Gastrocnemius medialis (tissue), 4 donors: ENCODE measurements around the gene TUBA3D. TPM values are rescaled to one million over a fixed set of nuclear protein-coding genes. Genes with fewer than 3 reads are reported as not detected.
"Not testable (repeated sequence)": the region's sequence is repeated elsewhere in the genome, so short reads cannot be mapped to it uniquely, and the experiment has no call there.

Experiments used
- ATAC-seq, 2 donors: fragments of 150-250 bp; one replicate each; pipeline ENCODE4 v1.9.1; 2016
- DNase-seq, 2 donors: peaks; one replicate each; pipeline ENCODE4 v3.0.0-alpha.2; 2019
- H3K27ac ChIP-seq, 4 donors: fragments of 200-600 bp; sonication (generic); 1 replicate in 1 of 4; 2 replicates in 3 of 4; pipeline ENCODE4 v1.5.1; 2016 to 2018; ENCODE audit warnings: mild to moderate bottlenecking in 2 of 4, moderate library complexity in 1 of 4
- H3K27me3 ChIP-seq, 3 donors: fragments of 200-600 bp; sonication (generic) in 2 of 3; 1 replicate in 1 of 3; 2 replicates in 2 of 3; pipeline versions ENCODE4 v1.5.1 to v1.6.0; 2016 to 2019; ENCODE audit warnings: mild to moderate bottlenecking in 1 of 3, moderate library complexity in 1 of 3
- H3K36me3 ChIP-seq, 2 donors: fragments of 200-600 bp; sonication (generic) in 1 of 2; one replicate each; pipeline ENCODE4 v1.5.1; 2017 to 2018
- H3K4me1 ChIP-seq, 2 donors: fragments of 200-600 bp; sonication (generic) in 1 of 2; one replicate each; pipeline ENCODE4 v1.5.1; 2016 to 2017; ENCODE audit warnings: mild to moderate bottlenecking in 2 of 2
- H3K4me3 ChIP-seq, 4 donors: fragments of 200-600 bp; sonication (generic) in 3 of 4; 1 replicate in 1 of 4; 2 replicates in 3 of 4; pipeline ENCODE4 v1.5.1; 2016 to 2019; ENCODE audit warnings: mild to moderate bottlenecking in 2 of 4
- H3K9me3 ChIP-seq, 3 donors: fragments of 200-600 bp; sonication (generic) in 2 of 3; 1 replicate in 1 of 3; 2 replicates in 2 of 3; pipeline ENCODE4 v1.5.1; 2016 to 2019
- POLR2A ChIP-seq, 2 donors: fragments of 450-650 bp; IDR thresholded peaks; one replicate each; pipeline ENCODE4 v1.6.1; 2017; ENCODE audit warnings: antibody characterized with exemption in 2 of 2, mild to moderate bottlenecking in 2 of 2, moderate library complexity in 2 of 2
- in situ Hi-C, 4 donors: fragments of 200-750 bp; cut with MboI; loops; one replicate each; pipeline versions ENCODE4 v1.15.0 to v1.8.0; 2017; ENCODE audit warnings: low sequenced_read_pairs in 4 of 4
- intact Hi-C: fragments of 100-400 bp; cut with DNase I; formaldehyde crosslinking; loops from one replicate; pipeline ENCODE4 v1.15.1; 2023; ENCODE audit warnings: low total_unique reads
- total RNA-seq, 4 donors: library from RNA; depleted of rRNA; stranded (reverse); fragments of >200 nt; gene quantifications; one replicate each; pipeline versions ENCODE4 v1.1.0 to v1.2.3, GENCODE V29; 2016
- TF ChIP-seq, protein P1 (sequence below), 5 experiments: fragments of 450-650 bp in 3 of 5; fragments of 200-600 bp in 2 of 5; sonication (generic) in 2 of 5; IDR thresholded peaks in 4 of 5; conservative IDR thresholded peaks in 1 of 5; 1 replicate in 4 of 5; 2 replicates in 1 of 5; pipeline ENCODE4 v1.5.1; 2016 to 2019; ENCODE audit warnings: antibody characterized with exemption in 5 of 5, mild to moderate bottlenecking in 3 of 5, moderate library complexity in 3 of 5

TUBA3D gene
- total RNA-seq, 4 donors from 2014 or later, result 1.4 TPM; not detected in 3

DNA sequence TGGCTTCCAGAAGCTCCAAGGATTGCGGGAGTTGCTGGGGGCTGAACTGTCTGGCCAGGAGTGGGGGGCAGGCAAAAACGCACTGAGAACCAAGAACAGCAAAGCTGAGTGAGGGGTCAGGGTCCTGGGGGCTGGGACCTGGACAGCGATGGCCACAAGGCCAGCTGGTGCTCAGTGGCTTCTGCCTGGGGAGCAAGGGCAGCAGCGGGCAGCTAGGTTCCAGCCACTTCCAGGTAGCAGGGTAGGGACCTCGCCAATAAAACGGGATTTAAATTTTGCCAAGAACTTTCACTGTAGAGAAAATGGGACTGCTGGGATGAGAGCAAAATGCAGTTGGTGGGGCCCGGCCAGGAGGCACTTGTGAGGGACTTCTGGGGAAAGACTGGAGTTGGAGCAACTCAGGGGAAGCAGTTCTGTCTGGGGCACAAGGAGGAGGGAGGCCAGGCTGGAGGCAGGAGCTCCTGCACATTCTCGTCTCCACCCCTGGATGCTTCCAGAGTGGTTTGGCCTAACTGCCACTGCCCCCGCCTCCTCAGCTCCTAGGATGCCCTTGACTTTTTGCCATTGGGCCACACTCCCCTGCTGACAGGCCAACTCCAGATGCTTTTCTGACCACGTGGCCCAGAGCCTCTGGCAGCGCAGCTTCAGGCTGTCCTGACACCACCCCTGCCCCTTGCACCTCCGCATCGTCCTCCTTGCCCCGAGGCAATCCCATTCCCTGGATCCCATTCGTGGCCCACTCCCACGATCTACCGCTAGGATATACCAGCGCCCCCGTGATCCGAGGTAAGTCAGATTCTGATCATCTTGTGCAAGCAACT lies 46.3 kb downstream of the TUBA3D start:
- Histone ChIP-seq H3K9me3 (no peaks in the 10 kb centered on the region), H3K27ac (no peak overlapping the region), H3K4me1 (no peaks in the 10 kb centered on the region), H3K36me3 (peaks cover 0 to 13% of the 10 kb centered on the region in 2 donors), H3K4me3 (no peak overlapping the region), H3K27me3 (peaks cover 0 to under 1% (median 0%) of the 10 kb centered on the region in 3 donors)
- TF ChIP-seq, protein P1, sequence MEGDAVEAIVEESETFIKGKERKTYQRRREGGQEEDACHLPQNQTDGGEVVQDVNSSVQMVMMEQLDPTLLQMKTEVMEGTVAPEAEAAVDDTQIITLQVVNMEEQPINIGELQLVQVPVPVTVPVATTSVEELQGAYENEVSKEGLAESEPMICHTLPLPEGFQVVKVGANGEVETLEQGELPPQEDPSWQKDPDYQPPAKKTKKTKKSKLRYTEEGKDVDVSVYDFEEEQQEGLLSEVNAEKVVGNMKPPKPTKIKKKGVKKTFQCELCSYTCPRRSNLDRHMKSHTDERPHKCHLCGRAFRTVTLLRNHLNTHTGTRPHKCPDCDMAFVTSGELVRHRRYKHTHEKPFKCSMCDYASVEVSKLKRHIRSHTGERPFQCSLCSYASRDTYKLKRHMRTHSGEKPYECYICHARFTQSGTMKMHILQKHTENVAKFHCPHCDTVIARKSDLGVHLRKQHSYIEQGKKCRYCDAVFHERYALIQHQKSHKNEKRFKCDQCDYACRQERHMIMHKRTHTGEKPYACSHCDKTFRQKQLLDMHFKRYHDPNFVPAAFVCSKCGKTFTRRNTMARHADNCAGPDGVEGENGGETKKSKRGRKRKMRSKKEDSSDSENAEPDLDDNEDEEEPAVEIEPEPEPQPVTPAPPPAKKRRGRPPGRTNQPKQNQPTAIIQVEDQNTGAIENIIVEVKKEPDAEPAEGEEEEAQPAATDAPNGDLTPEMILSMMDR (IDR thresholded peaks at IDR 0.05 in 4 of 5, conservative IDR thresholded peaks at IDR 0.05 in 1 of 5), result no peak
- no peak for TF ChIP-seq POLR2A (IDR thresholded peaks at IDR 0.05)
- intact Hi-C loops, result no loop called here
- in situ Hi-C loops, result no loop called here
- DNase-seq (no peak), ATAC-seq (peak; percentile 30 to 39)

DNA sequence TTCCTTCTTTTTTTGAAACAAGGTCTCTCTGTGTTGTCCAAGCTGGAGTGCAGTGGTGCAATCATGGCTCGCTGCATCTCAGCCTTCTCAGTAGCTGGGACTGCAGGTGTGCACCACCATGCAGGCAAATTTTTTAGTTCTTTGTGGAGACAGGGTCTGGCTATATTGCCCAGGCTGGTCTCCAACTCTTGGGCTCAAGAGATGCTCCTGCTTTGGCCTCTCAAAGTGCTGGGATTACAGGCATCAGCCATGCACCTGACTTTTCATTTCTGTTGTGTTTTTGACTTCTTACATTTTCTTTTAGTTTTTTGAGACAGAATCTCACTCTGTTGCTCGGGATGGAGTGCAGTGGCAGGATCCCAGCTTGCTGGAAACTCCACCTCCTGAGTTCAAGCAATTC lies 49.3 kb downstream of the TUBA3D start:
- in situ Hi-C loops, DNase-seq, intact Hi-C loops, H3K36me3 ChIP-seq, H3K9me3 ChIP-seq, ATAC-seq, H3K4me1 ChIP-seq, H3K27me3 ChIP-seq, H3K27ac ChIP-seq, H3K4me3 ChIP-seq: not testable (repeated sequence)

DNA sequence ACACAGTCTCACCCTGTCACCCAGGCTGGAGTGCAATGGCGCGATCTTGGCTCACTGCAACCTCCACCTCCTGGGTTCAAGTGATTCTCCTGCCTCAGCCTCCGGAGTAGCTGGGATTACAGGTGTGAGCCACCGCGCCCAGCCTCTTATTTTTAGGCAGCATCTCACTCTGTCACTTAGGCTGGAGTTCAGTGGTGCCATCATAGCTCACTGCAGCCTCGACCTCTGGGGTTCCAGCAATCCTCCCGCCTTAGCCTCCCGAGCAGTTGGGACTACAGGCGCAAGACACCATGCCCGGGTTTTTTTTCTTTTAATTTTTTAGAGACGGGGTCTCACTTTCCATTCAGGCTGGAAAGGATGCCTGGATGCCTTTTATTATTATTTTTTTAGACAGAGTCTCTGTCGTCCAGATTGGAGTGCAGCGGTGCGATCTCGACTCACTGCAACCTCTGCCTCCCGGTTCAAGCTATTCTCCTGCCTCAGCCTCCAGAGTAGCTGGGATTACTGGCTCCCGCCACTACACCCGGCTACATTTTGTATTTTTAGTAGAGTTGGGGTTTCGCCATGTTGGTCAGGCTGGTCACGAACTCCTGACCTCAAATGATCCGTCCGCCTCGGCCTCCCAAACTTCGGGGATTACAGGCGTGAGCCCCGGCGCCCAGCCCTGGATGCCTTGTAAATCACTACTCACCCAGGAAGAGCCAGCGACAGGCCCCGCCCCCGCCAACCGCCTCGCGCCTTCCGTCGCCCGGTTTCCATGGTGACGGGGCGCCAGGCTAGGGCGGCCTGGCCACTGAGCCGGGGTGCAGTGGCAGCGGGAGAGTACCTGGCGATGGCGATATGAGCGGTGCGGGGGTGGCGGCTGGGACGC lies 51.4 kb downstream of the TUBA3D start, which contains the start of gene CCDC74A:
Gene CCDC74A, plus strand, starts transcription at position 758 of the 871 bp plus-strand sequence. Its CDS starts 83 bp downstream, at position 841.
- ATAC-seq, result peak; percentile 55 to 66
- H3K9me3 ChIP-seq, intact Hi-C loops: not testable (repeated sequence)

DNA sequence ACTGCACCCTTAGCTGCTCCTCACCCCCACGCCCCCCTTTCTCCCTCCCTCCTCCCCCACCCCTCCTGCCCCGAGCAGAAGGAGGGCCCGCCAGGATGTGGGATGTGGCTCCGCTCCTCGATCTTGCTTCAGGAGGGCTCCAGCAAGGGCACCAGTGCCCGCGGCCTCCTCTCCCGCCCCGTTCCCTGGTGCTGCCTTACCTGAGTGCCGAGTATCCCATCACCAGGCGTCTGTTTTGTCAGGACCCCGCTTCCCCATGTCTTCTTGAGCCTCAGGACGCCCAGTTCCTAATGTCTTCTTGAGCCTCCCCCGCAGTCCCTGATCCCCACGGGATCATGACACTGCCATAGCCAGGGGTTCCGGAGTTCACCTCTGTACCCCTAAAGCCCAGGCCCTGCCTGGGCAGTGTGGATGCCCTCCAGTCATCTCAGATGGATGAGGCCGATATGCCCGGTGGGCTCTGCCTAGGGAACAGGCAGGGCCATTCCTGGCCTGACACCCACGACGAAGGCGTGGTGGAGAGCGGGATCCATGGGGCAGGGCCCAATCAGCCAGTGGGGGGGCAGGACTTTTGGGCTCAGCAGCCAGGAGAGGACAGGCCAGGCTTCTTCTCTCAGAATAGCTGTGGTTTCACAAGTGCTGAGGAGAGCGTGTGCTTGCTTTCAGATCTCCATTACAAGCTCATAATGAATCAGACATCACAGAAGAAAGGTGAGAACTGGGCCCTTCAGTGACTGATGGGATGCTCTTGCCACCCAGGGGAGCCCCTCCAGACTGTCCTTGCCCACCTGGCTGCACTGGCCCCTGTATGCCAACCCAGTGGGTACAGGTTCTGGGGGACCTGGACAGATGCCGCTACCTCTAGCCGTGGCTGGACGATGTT lies 53.3 kb downstream of the TUBA3D start:
- H3K4me1 ChIP-seq, H3K9me3 ChIP-seq, H3K27me3 ChIP-seq, DNase-seq, in situ Hi-C loops, ATAC-seq, H3K36me3 ChIP-seq, intact Hi-C loops, H3K27ac ChIP-seq: not testable (repeated sequence)
- peak overlapping the region in 1 of 4 donors; percentile 34 for H3K4me3 ChIP-seq

More for the DNA sequence above, 51.4 kb downstream of the TUBA3D start, which contains the start of gene CCDC74A:
- DNase-seq, result peak in 1 of 2 donors; percentile 38
- H3K36me3 ChIP-seq, in situ Hi-C loops, H3K27ac ChIP-seq, H3K27me3 ChIP-seq, H3K4me1 ChIP-seq: not testable (repeated sequence)
- peak within 1 kb of the TSS; percentile 28 to 41 (median 36) for H3K4me3 ChIP-seq

DNA sequence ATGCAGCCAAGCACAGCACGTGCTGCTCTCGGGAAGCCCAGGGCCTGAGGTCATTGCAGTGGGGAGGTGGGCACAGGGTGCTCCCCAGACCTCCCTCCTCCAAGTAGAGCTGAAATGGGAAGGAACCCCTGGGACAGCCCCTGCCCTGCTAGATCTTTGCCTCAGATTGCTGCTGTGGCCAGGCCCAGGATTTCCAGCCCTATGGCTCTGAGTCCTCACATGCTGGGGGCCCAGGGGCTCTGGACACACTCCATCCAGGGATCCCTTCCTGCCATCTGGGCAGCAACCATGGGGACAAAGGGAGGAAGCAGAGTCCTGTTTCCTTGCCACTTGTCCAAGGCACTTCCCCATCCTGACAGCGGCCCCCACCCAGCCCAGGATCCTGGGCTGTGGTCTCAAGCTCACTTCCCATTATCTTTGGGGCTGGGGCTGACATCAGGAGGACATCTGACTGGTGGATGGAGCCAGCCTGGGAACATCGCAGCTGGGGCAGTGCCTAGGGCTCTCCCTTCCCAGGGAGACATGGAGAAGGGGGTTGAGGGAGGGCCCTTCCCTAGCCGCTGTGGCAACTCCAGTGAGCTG lies 54.0 kb downstream of the TUBA3D start:
- H3K27ac ChIP-seq, DNase-seq, H3K27me3 ChIP-seq, H3K36me3 ChIP-seq, H3K4me1 ChIP-seq, intact Hi-C loops, in situ Hi-C loops, H3K9me3 ChIP-seq, ATAC-seq, H3K4me3 ChIP-seq: not testable (repeated sequence)

DNA sequence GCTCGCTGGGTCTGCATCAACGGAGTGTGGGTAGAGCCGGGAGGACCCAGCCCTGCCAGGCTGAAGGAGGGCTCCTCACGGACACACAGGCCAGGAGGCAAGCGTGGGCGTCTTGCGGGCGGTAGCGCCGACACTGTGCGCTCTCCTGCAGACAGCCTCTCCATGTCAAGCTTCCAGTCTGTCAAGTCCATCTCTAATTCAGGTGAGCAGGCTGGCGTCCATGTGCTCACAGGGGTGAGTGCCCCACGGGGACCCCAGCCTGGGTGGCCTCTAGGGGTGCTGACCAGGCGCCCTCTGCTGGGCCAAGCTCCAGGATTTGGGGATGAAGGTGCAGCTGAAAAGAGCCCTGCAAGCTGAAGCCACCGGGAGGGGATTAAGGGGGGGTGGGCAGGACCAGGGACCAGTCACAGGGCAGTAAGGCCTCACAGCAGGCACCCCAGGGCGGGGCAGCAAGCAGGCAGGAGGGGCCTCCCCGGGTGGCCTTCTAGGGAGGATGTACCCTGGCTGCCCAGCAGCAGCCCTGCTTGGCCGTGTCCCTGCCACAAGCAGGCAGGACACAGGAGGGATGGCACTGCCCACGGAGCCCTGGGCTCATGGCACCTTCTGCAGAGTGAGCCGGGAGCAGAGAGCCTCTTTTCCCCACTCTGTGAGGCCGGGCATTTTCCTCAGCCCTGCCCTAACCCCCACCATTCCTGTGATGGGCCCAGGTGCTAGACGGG lies 54.9 kb downstream of the TUBA3D start:
- H3K36me3 ChIP-seq, intact Hi-C loops, H3K4me3 ChIP-seq, ATAC-seq, H3K27me3 ChIP-seq, in situ Hi-C loops, H3K9me3 ChIP-seq, H3K4me1 ChIP-seq, DNase-seq, H3K27ac ChIP-seq: not testable (repeated sequence)

DNA sequence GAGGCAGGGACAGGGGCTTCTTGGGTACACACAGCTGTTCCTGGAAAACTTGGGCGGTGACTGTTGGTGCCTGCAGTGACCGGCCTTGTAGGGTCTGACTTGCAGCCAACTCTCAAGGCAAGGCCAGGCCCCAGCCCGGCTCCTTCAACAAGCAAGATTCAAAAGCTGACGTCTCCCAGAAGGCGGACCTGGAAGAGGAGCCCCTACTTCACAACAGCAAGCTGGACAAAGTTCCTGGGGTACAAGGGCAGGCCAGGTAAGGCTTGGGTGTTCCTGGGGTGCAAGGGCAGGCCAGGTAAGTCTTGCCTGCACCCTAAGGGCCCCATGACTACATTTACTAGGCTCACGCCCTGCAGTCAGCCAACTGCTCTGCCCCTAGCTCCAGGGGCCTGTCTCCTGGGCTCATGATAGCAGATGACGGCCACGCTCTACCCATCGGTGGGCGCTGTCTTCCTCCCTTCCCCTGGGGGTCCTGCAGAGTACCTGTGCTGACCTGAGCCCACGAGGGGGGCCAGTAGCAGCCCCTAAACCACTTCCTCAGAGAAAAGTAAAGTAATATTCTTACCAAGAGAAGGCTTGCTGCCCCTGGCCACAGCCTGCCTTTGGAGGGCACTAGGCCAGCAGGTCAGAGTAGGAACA lies 55.7 kb downstream of the TUBA3D start:
- H3K27ac ChIP-seq, intact Hi-C loops, DNase-seq, ATAC-seq, H3K36me3 ChIP-seq, H3K4me3 ChIP-seq, in situ Hi-C loops, H3K4me1 ChIP-seq, H3K27me3 ChIP-seq, H3K9me3 ChIP-seq: not testable (repeated sequence)
